ENCODE measurements around the gene SCAMP5. TPM values are rescaled to one million over a fixed set of nuclear protein-coding genes. Genes with fewer than 3 reads are reported as not detected.

SCAMP5 gene
- total and polyA plus RNA-seq, 2 of the 4 experiments (the other 2 are of a cell fraction) = 0.36 to 1.6 TPM

DNA sequence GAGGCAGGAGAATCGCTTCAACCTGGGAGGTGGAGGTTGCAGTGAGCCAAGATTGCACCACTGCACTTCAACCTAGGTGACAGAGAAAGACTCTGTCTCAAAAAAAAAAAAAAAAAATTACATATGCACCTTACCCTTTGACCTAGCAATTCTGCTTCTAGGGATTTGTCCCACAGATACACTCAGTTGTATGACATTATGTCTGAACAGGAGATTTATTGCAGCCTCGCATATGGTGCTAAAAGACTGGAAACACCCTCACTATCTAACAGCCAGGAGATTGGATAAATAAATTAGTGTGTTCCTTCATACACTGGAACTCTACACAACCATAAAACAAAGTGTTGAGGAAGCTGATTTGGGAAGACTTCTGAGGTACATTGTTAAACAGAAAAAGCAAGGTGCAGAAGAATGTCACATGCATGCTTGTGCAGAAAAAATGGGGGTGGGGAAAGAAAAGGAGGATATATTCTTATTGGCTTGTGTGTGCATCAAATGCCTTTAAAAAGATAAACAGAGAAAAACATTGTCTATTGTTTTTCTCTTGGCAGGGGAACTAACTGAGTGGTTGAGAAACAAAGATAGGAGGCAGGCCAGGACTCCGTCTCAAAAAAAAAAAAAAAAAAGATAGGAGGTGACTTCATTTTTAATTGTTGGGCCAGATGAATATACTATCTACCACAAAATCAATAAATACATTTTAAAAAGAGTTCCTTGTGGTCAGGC, 59.0 kb downstream of the SCAMP5 start:
- no peak for TF ChIP-seq POLR2A (IDR thresholded peaks at IDR 0.05; ENCODE audit: low read depth, low read length)
- TF ChIP-seq, protein P1, sequence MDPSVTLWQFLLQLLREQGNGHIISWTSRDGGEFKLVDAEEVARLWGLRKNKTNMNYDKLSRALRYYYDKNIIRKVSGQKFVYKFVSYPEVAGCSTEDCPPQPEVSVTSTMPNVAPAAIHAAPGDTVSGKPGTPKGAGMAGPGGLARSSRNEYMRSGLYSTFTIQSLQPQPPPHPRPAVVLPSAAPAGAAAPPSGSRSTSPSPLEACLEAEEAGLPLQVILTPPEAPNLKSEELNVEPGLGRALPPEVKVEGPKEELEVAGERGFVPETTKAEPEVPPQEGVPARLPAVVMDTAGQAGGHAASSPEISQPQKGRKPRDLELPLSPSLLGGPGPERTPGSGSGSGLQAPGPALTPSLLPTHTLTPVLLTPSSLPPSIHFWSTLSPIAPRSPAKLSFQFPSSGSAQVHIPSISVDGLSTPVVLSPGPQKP (IDR thresholded peaks at IDR 0.05; ENCODE audit: borderline replicate concordance, low read depth, low read length) = no peak
- Histone ChIP-seq H3K36me3 (ENCODE audit: control insufficient read depth, insufficient read depth, low read length) (no peaks in the 10 kb centered on the region), H4K20me1 (ENCODE audit: insufficient read depth, low read length) (no peaks in the 10 kb centered on the region), H3K4me1 (ENCODE audit: control insufficient read depth, insufficient read depth, low read length) (no peaks in the 10 kb centered on the region), H3K27ac (ENCODE audit: insufficient read depth, low read length) (no peak overlapping the region), H3K56ac (ENCODE audit: extremely low read depth, insufficient read depth, low read length) (no peak overlapping the region), H3K79me1 (ENCODE audit: low read depth in 1 of 2, low read length in 2 of 2) (no peaks in the 10 kb centered on the region; a peak in 1 of 4 replicates), H3K18ac (ENCODE audit: low read depth, low read length) (no peak overlapping the region), H3K9ac (ENCODE audit: low read depth, low read length) (no peak overlapping the region), H3K4ac (ENCODE audit: low read depth, low read length) (no peak overlapping the region), H2BK120ac (ENCODE audit: low read depth, low read length) (no peak overlapping the region), H3K23ac (ENCODE audit: low read depth, low read length) (no peak overlapping the region), H2BK5ac (ENCODE audit: low read depth, low read length, poor library complexity, severe bottlenecking) (no peak overlapping the region), H3K14ac (replicated peaks; ENCODE audit: low read depth, low read length) (no peak overlapping the region), H2AFZ (replicated peaks; ENCODE audit: low read length, poor library complexity) (no peak overlapping the region), H3K4me2 (ENCODE audit: low read depth, low read length) (no peak overlapping the region), H4K91ac (ENCODE audit: insufficient read depth, low read depth, low read length) (no peak overlapping the region), H3K4me3 (ENCODE audit: insufficient read depth, low read depth, low read length) (no peak overlapping the region), H4K8ac (ENCODE audit: low read depth in 2 of 2, low read length in 2 of 2) (no peak overlapping the region), H3K9me3 (ENCODE audit: control insufficient read depth, insufficient read depth, low read length) (no peaks in the 10 kb centered on the region), H4K5ac (ENCODE audit: low read depth, low read length) (no peak overlapping the region), H2AK9ac (replicated peaks; ENCODE audit: low read depth, low read length, poor library complexity) (no peak overlapping the region), H2BK20ac (ENCODE audit: low read depth, low read length) (no peak overlapping the region), H3K9me1 (ENCODE audit: insufficient read depth, low read length) (no peaks in the 10 kb centered on the region; the same call in 1 of the 2 replicates), H3K27me3 (ENCODE audit: control insufficient read depth, insufficient read depth, low read length) (no peaks in the 10 kb centered on the region), H2BK15ac (ENCODE audit: low read depth, low read length) (no peak overlapping the region), H2AK5ac (ENCODE audit: low read depth, low read length) (no peak overlapping the region)
- ATAC-seq (ENCODE audit: low read depth) (no peak), DNase-seq (no peak)
- ChIA-PET POLR2A (ENCODE audit: unreplicated experiment) (interaction anchor here (0.7 kb wide), 1 partner anchor 16 kb away, joined by 32 read pairs; no protein-coding TSS in a partner anchor), CTCF (no interaction called here)
- in situ Hi-C loops (cut with MboI; ENCODE audit: low sequenced_read_pairs) = no loop called here
- BruUV-seq (replicated peaks) = no TSS peak
- dilution Hi-C loops (cut with HindIII; ENCODE audit: low sequenced_read_pairs, unreplicated experiment) = no loop called here
- intact Hi-C loops (cut with micrococcal nuclease) = no loop called here
- no CpG with 5 or more reads among the region's 3 CpGs for WGBS, 2 experiments (ENCODE audit: extremely low coverage in 2 of 2, insufficient read length in 1 of 2)
